HEK293 (cell line): Measurements from ENCODE around the gene SARS2.

Source experiments
- CTCF ChIA-PET: fragments of 350-600 bp; formaldehyde crosslinking; extraction: SDS; loops from one replicate; lab custom pipeline; 2021; ENCODE audit warnings: antibody characterized with exemption; lab: Yijun Ruan, JAX
- POLR2A ChIA-PET: fragments of 300-600 bp; formaldehyde crosslinking; extraction: SDS; loops from one replicate; lab custom pipeline; 2020; ENCODE audit warnings: antibody characterized with exemption, inconsistent platforms; lab: Yijun Ruan, JAX
- H3K27ac ChIP-seq: fragments of 200-500 bp; sonication (Bioruptor generic); 2 replicates; pipeline ENCODE4 v1.5.1; 2014; ENCODE audit warnings: low read depth, low read length, control low read depth, inconsistent platforms; ENCODE audit errors: extremely low read depth
- H3K36me3 ChIP-seq, 2 experiments: fragments of 200-500 bp in 1 of 2; sonication (Bioruptor generic) in 1 of 2; 1 replicate in 1 of 2; 2 replicates in 1 of 2; pipeline ENCODE4 v1.5.1; 2014 to 2017; ENCODE audit warnings: inconsistent platforms in 2 of 2, low read length in 2 of 2; ENCODE audit not compliant: control insufficient read depth in 2 of 2, insufficient read depth in 1 of 2
- H3K4me1 ChIP-seq: fragments of 200-500 bp; sonication (Bioruptor generic); 2 replicates; pipeline ENCODE4 v1.5.1; 2014; ENCODE audit warnings: mild to moderate bottlenecking, low read length, inconsistent platforms; ENCODE audit not compliant: control insufficient read depth, insufficient read depth
- H3K4me3 ChIP-seq: 2 replicates; pipeline ENCODE4 v1.5.1; 2011; ENCODE audit warnings: low read depth, mild to moderate bottlenecking, control low read depth, low read length, moderate library complexity
- H3K9me3 ChIP-seq: fragments of 200-500 bp; sonication (Bioruptor generic); 2 replicates; pipeline ENCODE4 v1.5.1; 2014; ENCODE audit warnings: low read depth, low read length, inconsistent platforms; ENCODE audit not compliant: control insufficient read depth, insufficient read depth
- BCL6B ChIP-seq: fragments of 450-650 bp; formaldehyde crosslinking; IDR thresholded peaks from 2 replicates; pipeline ENCODE4 v1.5.1; 2017; ENCODE audit warnings: missing biosample characterization, missing genetic modification characterization
- HOXC10 ChIP-seq: sonication (generic); formaldehyde crosslinking; IDR thresholded peaks from 2 replicates; pipeline ENCODE4 v1.8.1; 2023; ENCODE audit warnings: mild to moderate bottlenecking, missing genetic modification reagents
- INSM2 ChIP-seq: fragments of 450-650 bp; formaldehyde crosslinking; IDR thresholded peaks from 2 replicates; pipeline ENCODE4 v1.5.1; 2016; ENCODE audit warnings: missing biosample characterization, missing genetic modification characterization
- KLF10 ChIP-seq: fragments of 450-650 bp; IDR thresholded peaks from 2 replicates; pipeline ENCODE4 v1.5.1; 2018; ENCODE audit warnings: missing biosample characterization, mild to moderate bottlenecking, missing genetic modification characterization
- KLF8 ChIP-seq: fragments of 450-650 bp; formaldehyde crosslinking; IDR thresholded peaks from 2 replicates; pipeline ENCODE4 v1.5.1; 2016; ENCODE audit warnings: missing biosample characterization, missing genetic modification characterization
- OVOL3 ChIP-seq: fragments of 450-650 bp; formaldehyde crosslinking; IDR thresholded peaks from 2 replicates; pipeline ENCODE4 v1.5.1; 2016; ENCODE audit warnings: missing biosample characterization, missing genetic modification characterization
- PRDM1 ChIP-seq: fragments of 450-650 bp; formaldehyde crosslinking; IDR thresholded peaks from 2 replicates; pipeline ENCODE4; 2016; ENCODE audit warnings: missing biosample characterization, missing genetic modification characterization
- REPIN1 ChIP-seq: fragments of 450-650 bp; formaldehyde crosslinking; IDR thresholded peaks from 2 replicates; pipeline ENCODE4 v1.5.1; 2017; ENCODE audit warnings: missing biosample characterization, missing genetic modification characterization, low read depth
- TRIM28 ChIP-seq: IDR thresholded peaks from 2 replicates; pipeline ENCODE4 v1.6.1; 2011; ENCODE audit warnings: low read length, control low read depth, borderline replicate concordance
- TSHZ1 ChIP-seq: fragments of 450-650 bp; formaldehyde crosslinking; IDR thresholded peaks from 2 replicates; pipeline ENCODE4 v1.5.1; 2016; ENCODE audit warnings: missing biosample characterization, missing genetic modification characterization, borderline replicate concordance
- ZFP69B ChIP-seq: fragments of 450-650 bp; formaldehyde crosslinking; IDR thresholded peaks from 2 replicates; pipeline ENCODE4 v1.5.1; 2016; ENCODE audit warnings: missing biosample characterization, missing genetic modification characterization
- ZNF19 ChIP-seq: fragments of 450-650 bp; formaldehyde crosslinking; IDR thresholded peaks from 2 replicates; pipeline ENCODE4; 2016; ENCODE audit warnings: missing biosample characterization, missing genetic modification characterization, low read depth
- ZNF24 ChIP-seq: fragments of 450-650 bp; formaldehyde crosslinking; IDR thresholded peaks from 2 replicates; pipeline ENCODE4 v1.5.1; 2016; ENCODE audit warnings: missing biosample characterization, missing genetic modification characterization
- ZNF248 ChIP-seq: fragments of 450-650 bp; formaldehyde crosslinking; IDR thresholded peaks from 2 replicates; pipeline ENCODE4 v1.5.1; 2017; ENCODE audit warnings: missing biosample characterization, missing genetic modification characterization
- ZNF280C ChIP-seq: fragments of 450-650 bp; formaldehyde crosslinking; IDR thresholded peaks from 2 replicates; pipeline ENCODE4 v1.5.1; 2016; ENCODE audit warnings: missing biosample characterization, missing genetic modification characterization
- ZNF292 ChIP-seq: fragments of 450-650 bp; formaldehyde crosslinking; IDR thresholded peaks from 2 replicates; pipeline ENCODE4 v1.5.1; 2016; ENCODE audit warnings: low read depth, missing biosample characterization, missing genetic modification characterization, borderline replicate concordance
- ZNF449 ChIP-seq: fragments of 450-650 bp; formaldehyde crosslinking; IDR thresholded peaks from 2 replicates; pipeline ENCODE4 v1.5.1; 2017; ENCODE audit warnings: missing biosample characterization, mild to moderate bottlenecking, missing genetic modification characterization, moderate library complexity
- ZNF473 ChIP-seq: fragments of 450-650 bp; formaldehyde crosslinking; IDR thresholded peaks from 2 replicates; pipeline ENCODE4 v1.5.1; 2017; ENCODE audit warnings: missing biosample characterization, missing genetic modification characterization
- ZNF626 ChIP-seq: fragments of 450-650 bp; sonication (Bioruptor Pico); formaldehyde crosslinking; IDR thresholded peaks from 2 replicates; pipeline ENCODE4 v1.5.1; 2018; ENCODE audit warnings: missing biosample characterization, missing genetic modification characterization, inconsistent platforms
- ZNF664 ChIP-seq: fragments of 450-650 bp; formaldehyde crosslinking; IDR thresholded peaks from 2 replicates; pipeline ENCODE4 v1.5.1; 2016; ENCODE audit warnings: missing biosample characterization, missing genetic modification characterization
- ZNF670 ChIP-seq: fragments of 450-650 bp; formaldehyde crosslinking; IDR thresholded peaks from 2 replicates; pipeline ENCODE4 v1.5.1; 2016; ENCODE audit warnings: missing biosample characterization, missing genetic modification characterization, low read depth
- ZNF76 ChIP-seq: fragments of 450-650 bp; formaldehyde crosslinking; IDR thresholded peaks from 2 replicates; pipeline ENCODE4; 2016; ENCODE audit warnings: low read depth, missing biosample characterization, missing genetic modification characterization, borderline replicate concordance
- ZNF776 ChIP-seq: fragments of 450-650 bp; formaldehyde crosslinking; IDR thresholded peaks from 2 replicates; pipeline ENCODE4 v1.5.0; 2017; ENCODE audit warnings: missing biosample characterization, missing genetic modification characterization, borderline replicate concordance
- ZNF792 ChIP-seq: fragments of 450-650 bp; formaldehyde crosslinking; IDR thresholded peaks from 2 replicates; pipeline ENCODE4 v1.5.1; 2016; ENCODE audit warnings: missing biosample characterization, missing genetic modification characterization
- ZNF830 ChIP-seq: fragments of 450-650 bp; IDR thresholded peaks from 2 replicates; pipeline ENCODE4 v1.5.0; 2018; ENCODE audit warnings: missing biosample characterization, missing genetic modification characterization, low read depth, mild to moderate bottlenecking, moderate library complexity
- ZSCAN16 ChIP-seq: fragments of 450-650 bp; formaldehyde crosslinking; IDR thresholded peaks from 2 replicates; pipeline ENCODE4 v1.5.1; 2016; ENCODE audit warnings: missing biosample characterization, missing genetic modification characterization

The SARS2 gene

GRCh38 chr19:38971672-38972071, 41.1 kb upstream of the SARS2 start (continued):
- TF ChIP-seq TSHZ1 (tag by site-specific recombination) = no peak
- TF ChIP-seq KLF8 (tag by site-specific recombination) = peak; percentile 35; the same call in 1 of the 2 replicates
- peak; percentile 99 for TF ChIP-seq ZNF664 (tag by site-specific recombination)
- no peak for TF ChIP-seq HOXC10 (CRISPR knock-in tag)
- TF ChIP-seq TRIM28 = no peak
- TF ChIP-seq ZNF280C = no peak
- peak; percentile 87 for TF ChIP-seq INSM2 (tag by site-specific recombination)
- TF ChIP-seq ZNF24 = no peak
- TF ChIP-seq ZNF19 (tag by site-specific recombination) = no peak
- TF ChIP-seq ZNF626 (tag by site-specific recombination) = no peak
- peak; percentile 63; the same call in 1 of the 2 replicates for TF ChIP-seq PRDM1
- no peak for TF ChIP-seq BCL6B (tag by site-specific recombination)
- peak; percentile 96 for TF ChIP-seq ZSCAN16
- TF ChIP-seq ZNF449 (tag by site-specific recombination) = no peak

GRCh38 chr19:38970664-38971532, 40.3 kb upstream of the SARS2 start:
- H3K36me3 ChIP-seq = peaks cover 33 to 72% of the 10 kb centered on the region in 2 experiments
- H3K4me3 ChIP-seq = no peak overlapping the region
- no peaks in the 10 kb centered on the region; the same call in 1 of the 2 replicates for H3K9me3 ChIP-seq
- H3K27ac ChIP-seq = peak overlapping the region; percentile 13; the same call in 1 of the 2 replicates
- peaks cover 15% of the 10 kb centered on the region for H3K4me1 ChIP-seq
- POLR2A ChIA-PET = interaction anchor here (0.6 to 1.3 kb wide), 4 partner anchors 40 to 154 kb away, joined by 3 to 6 read pairs (median 4); partner anchors contain the start of genes MRPS12, PAK4 and SARS2
- CTCF ChIA-PET = interaction anchor here (0.5 to 4.7 kb wide), 11 partner anchors 7 to 503 kb away, joined by 3 to 35 read pairs (median 3); partner anchors contain the start of genes MRPS12 and SARS2
- no peak; the same call in 1 of the 2 replicates for TF ChIP-seq ZFP69B (tag by site-specific recombination)
- TF ChIP-seq ZNF76 = no peak
- no peak for TF ChIP-seq OVOL3 (tag by site-specific recombination)
- no peak for TF ChIP-seq ZNF248
- TF ChIP-seq ZNF292 (tag by site-specific recombination) = no peak
- TF ChIP-seq ZNF830 (tag by site-specific recombination) = no peak
- TF ChIP-seq HOXC10 (CRISPR knock-in tag) = no peak
- no peak for TF ChIP-seq REPIN1 (tag by site-specific recombination)
- TF ChIP-seq ZNF473 (tag by site-specific recombination) = no peak
- no peak for TF ChIP-seq ZNF776 (tag by site-specific recombination)
- TF ChIP-seq ZNF670 (tag by site-specific recombination) = no peak
- TF ChIP-seq KLF10 (tag by site-specific recombination) = no peak
- no peak for TF ChIP-seq ZNF792
